SK-N-SH (cell line): Measurements from ENCODE around the gene ZBED4. TPM values are rescaled to one million over a fixed set of nuclear protein-coding genes. Genes with fewer than 3 reads are reported as not detected.
A peak's percentile ranks its signal among the peaks of the same experiment; 100 is the strongest.

Experiments used
- CTCF ChIA-PET: fragments of 300-600, 350-600 bp; formaldehyde crosslinking; extraction: SDS; loops from one replicate; lab custom pipeline; 2021; lab: Yijun Ruan, JAX
- POLR2A ChIA-PET: fragments of 350-600 bp; sonication (Branson Sonifier 250); formaldehyde crosslinking; extraction: SDS; loops from one replicate; lab custom pipeline; 2020; ENCODE audit warnings: antibody characterized with exemption, inconsistent platforms; lab: Yijun Ruan, JAX
- DNase-seq: peaks from one replicate; pipeline ENCODE4 v3.0.0; 2012
- H2AFZ ChIP-seq: fragments of 200-600 bp; sonication (generic); 2 replicates; pipeline ENCODE4 v1.8.1; 2016; ENCODE audit warnings: antibody characterized with exemption, mild to moderate bottlenecking, low read depth
- H3F3A ChIP-seq: fragments of 200-600 bp; sonication (generic); replicated peaks from 2 replicates; pipeline ENCODE3; 2016; ENCODE audit warnings: antibody characterized with exemption, mild to moderate bottlenecking; ENCODE audit not compliant: insufficient read depth
- H3K27ac ChIP-seq, 2 experiments: fragments of 200-500 bp in 1 of 2; fragments of 200-600 bp in 1 of 2; sonication (Bioruptor generic) in 1 of 2; sonication (generic), shearing (Covaris generic) in 1 of 2; 2 replicates each; pipeline versions ENCODE4 v1.5.1 to v1.6.1; 2014 to 2016; ENCODE audit warnings: low read depth in 2 of 2, inconsistent platforms in 1 of 2, low read length in 1 of 2, mild to moderate bottlenecking in 1 of 2, mixed read lengths in 1 of 2
- H3K27me3 ChIP-seq: fragments of 200-600 bp; sonication (generic), shearing (Covaris generic); 2 replicates; pipeline ENCODE4 v1.6.1; 2016; ENCODE audit warnings: mixed run types; ENCODE audit not compliant: insufficient read depth
- H3K36me3 ChIP-seq, 2 experiments: fragments of 200-500 bp in 1 of 2; fragments of 200-600 bp in 1 of 2; sonication (Bioruptor generic) in 1 of 2; sonication (generic) in 1 of 2; replicated peaks in 1 of 2; 2 replicates each; pipeline versions ENCODE3 to v1.5.1; 2014 to 2016; ENCODE audit warnings: low read length in 1 of 2, mild to moderate bottlenecking in 1 of 2; ENCODE audit not compliant: insufficient read depth in 2 of 2, control insufficient read depth in 1 of 2
- H3K4me1 ChIP-seq, 2 experiments: fragments of 200-500 bp in 1 of 2; fragments of 200-600 bp in 1 of 2; sonication (Bioruptor generic) in 1 of 2; sonication (generic), shearing (Covaris generic) in 1 of 2; 2 replicates each; pipeline versions ENCODE4 v1.5.1 to v1.6.1; 2014 to 2016; ENCODE audit warnings: low read depth in 1 of 2, low read length in 1 of 2, mixed run types in 1 of 2; ENCODE audit not compliant: insufficient read depth in 2 of 2, control insufficient read depth in 1 of 2
- H3K4me2 ChIP-seq: fragments of 200-600 bp; sonication (generic), shearing (Covaris generic); 2 replicates; pipeline ENCODE4 v1.6.1; 2017; ENCODE audit warnings: mixed run types
- H3K4me3 ChIP-seq, 2 experiments: fragments of 200-500 bp in 1 of 2; fragments of 200-600 bp in 1 of 2; sonication (Bioruptor generic) in 1 of 2; sonication (generic), shearing (Covaris generic) in 1 of 2; 2 replicates each; pipeline versions ENCODE4 v1.5.1 to v1.8.1; 2014 to 2016; ENCODE audit warnings: low read depth in 2 of 2, inconsistent platforms in 1 of 2, low read length in 1 of 2, mild to moderate bottlenecking in 1 of 2, mixed read lengths in 1 of 2, moderate library complexity in 1 of 2
- H3K79me2 ChIP-seq: fragments of 200-600 bp; sonication (generic); 2 replicates; pipeline ENCODE4 v1.8.1; 2017; ENCODE audit warnings: mild to moderate bottlenecking; ENCODE audit not compliant: insufficient read depth
- H3K9ac ChIP-seq: fragments of 200-600 bp; sonication (generic); 2 replicates; pipeline ENCODE4 v1.6.1; 2017; ENCODE audit warnings: mixed run types
- H3K9me2 ChIP-seq: fragments of 200-600 bp; sonication (generic); 2 replicates; pipeline ENCODE4 v1.6.1; 2017; ENCODE audit warnings: mixed run types
- H3K9me3 ChIP-seq: fragments of 200-600 bp; sonication (generic); 2 replicates; pipeline ENCODE4 v1.6.1; 2017; ENCODE audit warnings: mixed run types, mild to moderate bottlenecking, moderate library complexity
- H4K20me1 ChIP-seq: fragments of 200-600 bp; sonication (generic); 2 replicates; pipeline ENCODE4 v1.6.1; 2017; ENCODE audit warnings: mild to moderate bottlenecking, mixed run types; ENCODE audit not compliant: insufficient read depth
- ELF1 ChIP-seq: IDR thresholded peaks from 2 replicates; pipeline ENCODE4 v1.4.0; 2012
- EP300 ChIP-seq, 2 experiments: IDR thresholded peaks; 2 replicates each; pipeline versions ENCODE4 v1.4.0 to v1.6.1; 2012; ENCODE audit warnings: borderline replicate concordance in 1 of 2, low read depth in 1 of 2, low read length in 1 of 2
- EZH2phosphoT487 ChIP-seq: fragments of 200-600 bp; sonication (generic); IDR thresholded peaks from 2 replicates; pipeline ENCODE4 v1.6.1; 2017; ENCODE audit warnings: low read depth, mixed run types, mild to moderate bottlenecking, antibody characterized with exemption, moderate library complexity, borderline replicate concordance
- FOSL2 ChIP-seq: IDR thresholded peaks from 2 replicates; pipeline ENCODE4 v1.4.0; 2012; ENCODE audit warnings: low read depth, mild to moderate bottlenecking, moderate library complexity, borderline replicate concordance
- FOXJ3 ChIP-seq: sonication (generic); formaldehyde crosslinking; IDR thresholded peaks from 2 replicates; pipeline ENCODE4 v1.5.1; 2020; ENCODE audit warnings: mild to moderate bottlenecking, missing genetic modification reagents
- FOXM1 ChIP-seq: IDR thresholded peaks from 2 replicates; pipeline ENCODE4 v1.4.0; 2012; ENCODE audit warnings: low read depth, mild to moderate bottlenecking
- JUND ChIP-seq: IDR thresholded peaks from 2 replicates; pipeline ENCODE4 v1.4.0; 2012
- MXI1 ChIP-seq: IDR thresholded peaks from 2 replicates; pipeline ENCODE4 v1.6.1; 2012; ENCODE audit warnings: mild to moderate bottlenecking, low read depth, low read length, improper control_type of control experiment
- NRF1 ChIP-seq: IDR thresholded peaks from 2 replicates; pipeline ENCODE4 v1.6.1; 2012; ENCODE audit warnings: low read depth, mild to moderate bottlenecking, low read length
- RAD21 ChIP-seq: IDR thresholded peaks from 2 replicates; pipeline ENCODE4 v1.6.1; 2012; ENCODE audit warnings: mild to moderate bottlenecking, low read length
- RCOR1 ChIP-seq: fragments of 150-350 bp; IDR thresholded peaks from 2 replicates; pipeline ENCODE4 v1.6.1; 2017; ENCODE audit warnings: antibody characterized with exemption, low read length
- RFX5 ChIP-seq: IDR thresholded peaks from 2 replicates; pipeline ENCODE4 v1.6.1; 2012; ENCODE audit warnings: mild to moderate bottlenecking, improper control_type of control experiment, low read length
- SMC3 ChIP-seq: IDR thresholded peaks from 2 replicates; pipeline ENCODE4 v1.6.1; 2012; ENCODE audit warnings: low read depth, low read length, improper control_type of control experiment
- TAF1 ChIP-seq: IDR thresholded peaks from 2 replicates; pipeline ENCODE4 v1.6.1; 2012; ENCODE audit warnings: low read depth, mild to moderate bottlenecking, low read length, moderate library complexity, borderline replicate concordance
- TEAD4 ChIP-seq: IDR thresholded peaks from 2 replicates; pipeline ENCODE4 v1.4.0; 2012; ENCODE audit warnings: mild to moderate bottlenecking, borderline replicate concordance; ENCODE audit not compliant: insufficient read depth
- WGBS: methylation state at CpG from one replicate; pipeline ENCODE4 v1.1.6; 2017; ENCODE audit warnings: low lambda C conversion rate; 5-methylcytosine and 5-hydroxymethylcytosine counted together
- polyA plus RNA-seq, 3 experiments: library from polyadenylated mRNA; depleted of rRNA; stranded (reverse); fragments of >200 nt; gene quantifications; 2 replicates each; pipeline ENCODE4 v1.2.3, GENCODE V29; 2012
- TF ChIP-seq, protein P1 (sequence below): IDR thresholded peaks from 2 replicates; pipeline ENCODE4 v1.4.0; 2012; ENCODE audit warnings: low read depth, borderline replicate concordance
- TF ChIP-seq, protein P2 (sequence below): IDR thresholded peaks from 2 replicates; pipeline ENCODE4; 2012
- TF ChIP-seq, protein P3 (sequence below): fragments of 150-350 bp; IDR thresholded peaks from 2 replicates; pipeline ENCODE4 v1.6.1; 2016; ENCODE audit warnings: mild to moderate bottlenecking, low read depth, low read length
- TF ChIP-seq, protein P4 (sequence below): IDR thresholded peaks from 2 replicates; pipeline ENCODE4 v1.4.0; 2012; ENCODE audit warnings: low read depth, borderline replicate concordance
- TF ChIP-seq, protein P5 (sequence below): fragments of 150-350 bp; IDR thresholded peaks from 2 replicates; pipeline ENCODE4 v1.6.1; 2017; ENCODE audit warnings: antibody characterized with exemption, low read length, low read depth, borderline replicate concordance

ZBED4 gene, protein sequence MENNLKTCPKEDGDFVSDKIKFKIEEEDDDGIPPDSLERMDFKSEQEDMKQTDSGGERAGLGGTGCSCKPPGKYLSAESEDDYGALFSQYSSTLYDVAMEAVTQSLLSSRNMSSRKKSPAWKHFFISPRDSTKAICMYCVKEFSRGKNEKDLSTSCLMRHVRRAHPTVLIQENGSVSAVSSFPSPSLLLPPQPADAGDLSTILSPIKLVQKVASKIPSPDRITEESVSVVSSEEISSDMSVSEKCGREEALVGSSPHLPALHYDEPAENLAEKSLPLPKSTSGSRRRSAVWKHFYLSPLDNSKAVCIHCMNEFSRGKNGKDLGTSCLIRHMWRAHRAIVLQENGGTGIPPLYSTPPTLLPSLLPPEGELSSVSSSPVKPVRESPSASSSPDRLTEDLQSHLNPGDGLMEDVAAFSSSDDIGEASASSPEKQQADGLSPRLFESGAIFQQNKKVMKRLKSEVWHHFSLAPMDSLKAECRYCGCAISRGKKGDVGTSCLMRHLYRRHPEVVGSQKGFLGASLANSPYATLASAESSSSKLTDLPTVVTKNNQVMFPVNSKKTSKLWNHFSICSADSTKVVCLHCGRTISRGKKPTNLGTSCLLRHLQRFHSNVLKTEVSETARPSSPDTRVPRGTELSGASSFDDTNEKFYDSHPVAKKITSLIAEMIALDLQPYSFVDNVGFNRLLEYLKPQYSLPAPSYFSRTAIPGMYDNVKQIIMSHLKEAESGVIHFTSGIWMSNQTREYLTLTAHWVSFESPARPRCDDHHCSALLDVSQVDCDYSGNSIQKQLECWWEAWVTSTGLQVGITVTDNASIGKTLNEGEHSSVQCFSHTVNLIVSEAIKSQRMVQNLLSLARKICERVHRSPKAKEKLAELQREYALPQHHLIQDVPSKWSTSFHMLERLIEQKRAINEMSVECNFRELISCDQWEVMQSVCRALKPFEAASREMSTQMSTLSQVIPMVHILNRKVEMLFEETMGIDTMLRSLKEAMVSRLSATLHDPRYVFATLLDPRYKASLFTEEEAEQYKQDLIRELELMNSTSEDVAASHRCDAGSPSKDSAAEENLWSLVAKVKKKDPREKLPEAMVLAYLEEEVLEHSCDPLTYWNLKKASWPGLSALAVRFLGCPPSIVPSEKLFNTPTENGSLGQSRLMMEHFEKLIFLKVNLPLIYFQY
- polyA plus RNA-seq (2012; rRNA removed): 6.8 and 7.9 TPM in 2 replicates
- 6.3 and 7.8 TPM in 2 replicates for polyA plus RNA-seq (2012; cell fraction: cytosol; rRNA removed)
- 12.3 and 12.4 TPM in 2 replicates for polyA plus RNA-seq (2012; cell fraction: nucleus; rRNA removed)

DNA sequence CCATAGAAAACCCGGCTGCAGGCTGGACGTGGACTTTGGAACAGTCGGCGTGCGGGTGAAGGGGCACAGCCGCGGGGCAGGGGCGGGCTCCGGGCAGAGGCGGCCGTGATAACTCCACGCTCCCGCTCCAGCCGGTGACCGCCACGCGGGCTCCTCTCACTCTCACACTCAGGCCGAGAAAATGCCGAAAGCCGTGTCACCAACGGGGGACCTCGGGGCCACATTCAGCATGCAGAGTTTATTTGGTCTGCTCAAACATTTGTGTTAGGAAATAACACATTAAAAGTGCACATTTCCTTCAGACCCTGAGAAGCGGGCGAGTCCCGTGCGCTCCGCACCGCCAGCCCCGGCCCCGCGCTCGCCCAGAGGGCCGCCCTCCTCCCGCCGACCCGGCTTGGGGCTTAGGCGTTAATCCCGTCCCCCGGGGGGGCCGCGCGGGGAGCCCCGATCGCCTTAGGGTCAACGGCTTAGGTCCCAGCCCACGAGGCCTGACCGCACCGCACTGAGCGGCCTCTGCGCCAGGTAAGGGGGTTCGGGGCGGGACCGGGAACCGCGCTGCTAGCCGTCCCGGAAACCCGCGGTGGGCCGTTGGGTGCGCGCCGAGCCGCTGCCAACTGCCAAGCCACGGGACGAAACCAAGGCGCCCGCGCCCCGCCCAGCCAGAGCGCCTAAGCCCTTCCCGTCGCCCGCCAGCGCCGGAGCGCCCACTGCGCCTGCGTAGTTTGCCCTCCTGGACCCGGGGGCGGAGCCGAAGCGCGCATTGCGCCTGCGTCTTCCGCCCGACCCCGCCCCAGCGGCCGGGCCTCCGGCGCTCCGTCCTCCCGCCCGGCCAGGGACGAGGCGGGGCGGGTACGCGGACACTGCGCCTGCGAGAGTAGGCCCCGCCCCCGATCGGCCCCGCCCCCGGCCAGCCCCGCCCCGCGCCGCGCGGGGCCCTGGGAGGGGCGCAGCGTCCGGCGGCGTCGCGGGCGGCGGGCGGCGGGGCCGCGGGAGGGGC lies at the start of gene ZBED4:
Gene ZBED4, plus strand, starts transcription at position 947 of the 997 bp plus-strand sequence. CDS start 29,819 bp downstream, outside the sequence.
- Histone ChIP-seq H4K20me1 (peaks cover 40% of the 10 kb centered on the region), H3K4me1 (peaks cover 0 to 21% of the 10 kb centered on the region in 2 experiments; a peak in 2 of 4 replicates), H3K79me2 (peaks cover 40% of the 10 kb centered on the region), H3K27ac (peak within 1 kb of the TSS; percentile 92 to 93), H3K36me3 (peaks cover 0 to 2% of the 10 kb centered on the region in 2 experiments), H3K4me3 (peak within 1 kb of the TSS; percentile 77 to 89), H3K4me2 (peak within 1 kb of the TSS; percentile 95), H3K9ac (peak within 1 kb of the TSS; percentile 93), H3K9me2 (no peaks in the 10 kb centered on the region), H3K27me3 (peaks cover 15% of the 10 kb centered on the region), H3K9me3 (no peaks in the 10 kb centered on the region), H3F3A (peaks cover 11% of the 10 kb centered on the region), H2AFZ (peak within 1 kb of the TSS; percentile 90)
- 9% methylated on average over 22 of the region's 127 CpGs for WGBS
- ChIA-PET CTCF (no interaction called here), POLR2A (no interaction called here)
- peak; percentile 100 for DNase-seq
- no peak for TF ChIP-seq FOXM1
- no peak for TF ChIP-seq FOXJ3 (CRISPR knock-in tag)
- TF ChIP-seq, protein P1, sequence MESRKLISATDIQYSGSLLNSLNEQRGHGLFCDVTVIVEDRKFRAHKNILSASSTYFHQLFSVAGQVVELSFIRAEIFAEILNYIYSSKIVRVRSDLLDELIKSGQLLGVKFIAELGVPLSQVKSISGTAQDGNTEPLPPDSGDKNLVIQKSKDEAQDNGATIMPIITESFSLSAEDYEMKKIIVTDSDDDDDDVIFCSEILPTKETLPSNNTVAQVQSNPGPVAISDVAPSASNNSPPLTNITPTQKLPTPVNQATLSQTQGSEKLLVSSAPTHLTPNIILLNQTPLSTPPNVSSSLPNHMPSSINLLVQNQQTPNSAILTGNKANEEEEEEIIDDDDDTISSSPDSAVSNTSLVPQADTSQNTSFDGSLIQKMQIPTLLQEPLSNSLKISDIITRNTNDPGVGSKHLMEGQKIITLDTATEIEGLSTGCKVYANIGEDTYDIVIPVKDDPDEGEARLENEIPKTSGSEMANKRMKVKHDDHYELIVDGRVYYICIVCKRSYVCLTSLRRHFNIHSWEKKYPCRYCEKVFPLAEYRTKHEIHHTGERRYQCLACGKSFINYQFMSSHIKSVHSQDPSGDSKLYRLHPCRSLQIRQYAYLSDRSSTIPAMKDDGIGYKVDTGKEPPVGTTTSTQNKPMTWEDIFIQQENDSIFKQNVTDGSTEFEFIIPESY: no peak
- no peak for TF ChIP-seq TEAD4
- TF ChIP-seq TAF1: peak; percentile 77
- TF ChIP-seq NRF1: peak; percentile 88
- TF ChIP-seq, protein P2, sequence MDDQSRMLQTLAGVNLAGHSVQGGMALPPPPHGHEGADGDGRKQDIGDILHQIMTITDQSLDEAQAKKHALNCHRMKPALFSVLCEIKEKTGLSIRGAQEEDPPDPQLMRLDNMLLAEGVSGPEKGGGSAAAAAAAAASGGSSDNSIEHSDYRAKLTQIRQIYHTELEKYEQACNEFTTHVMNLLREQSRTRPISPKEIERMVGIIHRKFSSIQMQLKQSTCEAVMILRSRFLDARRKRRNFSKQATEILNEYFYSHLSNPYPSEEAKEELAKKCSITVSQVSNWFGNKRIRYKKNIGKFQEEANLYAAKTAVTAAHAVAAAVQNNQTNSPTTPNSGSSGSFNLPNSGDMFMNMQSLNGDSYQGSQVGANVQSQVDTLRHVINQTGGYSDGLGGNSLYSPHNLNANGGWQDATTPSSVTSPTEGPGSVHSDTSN: 0 out of 2 replicates have a peak, but pooled peaks have one; percentile 7
- TF ChIP-seq RFX5: no peak
- TF ChIP-seq, protein P3, sequence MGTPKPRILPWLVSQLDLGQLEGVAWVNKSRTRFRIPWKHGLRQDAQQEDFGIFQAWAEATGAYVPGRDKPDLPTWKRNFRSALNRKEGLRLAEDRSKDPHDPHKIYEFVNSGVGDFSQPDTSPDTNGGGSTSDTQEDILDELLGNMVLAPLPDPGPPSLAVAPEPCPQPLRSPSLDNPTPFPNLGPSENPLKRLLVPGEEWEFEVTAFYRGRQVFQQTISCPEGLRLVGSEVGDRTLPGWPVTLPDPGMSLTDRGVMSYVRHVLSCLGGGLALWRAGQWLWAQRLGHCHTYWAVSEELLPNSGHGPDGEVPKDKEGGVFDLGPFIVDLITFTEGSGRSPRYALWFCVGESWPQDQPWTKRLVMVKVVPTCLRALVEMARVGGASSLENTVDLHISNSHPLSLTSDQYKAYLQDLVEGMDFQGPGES: no peak
- TF ChIP-seq ELF1: 0 out of 2 replicates have a peak, but pooled peaks have one; percentile 31
- TF ChIP-seq EP300 (IDR thresholded peaks at IDR 0.05; ENCODE audit: borderline replicate concordance in 1 of 2, low read depth in 1 of 2, low read length in 1 of 2): no peak; a peak in 1 of 4 replicates
- TF ChIP-seq, protein P4, sequence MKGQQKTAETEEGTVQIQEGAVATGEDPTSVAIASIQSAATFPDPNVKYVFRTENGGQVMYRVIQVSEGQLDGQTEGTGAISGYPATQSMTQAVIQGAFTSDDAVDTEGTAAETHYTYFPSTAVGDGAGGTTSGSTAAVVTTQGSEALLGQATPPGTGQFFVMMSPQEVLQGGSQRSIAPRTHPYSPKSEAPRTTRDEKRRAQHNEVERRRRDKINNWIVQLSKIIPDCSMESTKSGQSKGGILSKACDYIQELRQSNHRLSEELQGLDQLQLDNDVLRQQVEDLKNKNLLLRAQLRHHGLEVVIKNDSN: no peak
- TF ChIP-seq RCOR1: no peak
- TF ChIP-seq RAD21: no peak
- no peak for TF ChIP-seq SMC3
- TF ChIP-seq MXI1: peak; percentile 28; the same call in 1 of the 2 replicates
- no peak for TF ChIP-seq JUND
- TF ChIP-seq, protein P5, sequence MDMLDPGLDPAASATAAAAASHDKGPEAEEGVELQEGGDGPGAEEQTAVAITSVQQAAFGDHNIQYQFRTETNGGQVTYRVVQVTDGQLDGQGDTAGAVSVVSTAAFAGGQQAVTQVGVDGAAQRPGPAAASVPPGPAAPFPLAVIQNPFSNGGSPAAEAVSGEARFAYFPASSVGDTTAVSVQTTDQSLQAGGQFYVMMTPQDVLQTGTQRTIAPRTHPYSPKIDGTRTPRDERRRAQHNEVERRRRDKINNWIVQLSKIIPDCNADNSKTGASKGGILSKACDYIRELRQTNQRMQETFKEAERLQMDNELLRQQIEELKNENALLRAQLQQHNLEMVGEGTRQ: no peak
- TF ChIP-seq EZH2phosphoT487: no peak
- TF ChIP-seq FOSL2: no peak
